SK-N-SH treated with all-trans-retinoic acid at 6 μM for 48 hours (cell line): ENCODE results near the gene PRR5.

Source experiments
- ATAC-seq: fragments of 200-7000 bp; cut with Tn5 transposase; 3 replicates; pipeline ENCODE4 v1.9.1; 2020; ENCODE audit warnings: mild to moderate bottlenecking, moderate library complexity
- ARNTL ChIP-seq: fragments of 450-650 bp; formaldehyde crosslinking; IDR thresholded peaks from 2 replicates; pipeline ENCODE4 v1.5.0; 2020; ENCODE audit warnings: low read depth, mild to moderate bottlenecking, moderate library complexity, borderline replicate concordance
- BACH2 ChIP-seq: fragments of 250-450 bp; sonication (Bioruptor Pico); IDR thresholded peaks from 2 replicates; pipeline ENCODE4 v1.9.0; 2021; ENCODE audit warnings: mild to moderate bottlenecking, borderline replicate concordance
- CREB5 ChIP-seq: fragments of 250-450 bp; sonication (Bioruptor Pico); IDR thresholded peaks from 2 replicates; pipeline ENCODE4 v1.5.1; 2020; ENCODE audit warnings: low read depth, mild to moderate bottlenecking, moderate library complexity
- CSDC2 ChIP-seq: fragments of 250-450 bp; sonication (Bioruptor Pico); IDR thresholded peaks from 2 replicates; pipeline ENCODE4 v1.5.0; 2020; ENCODE audit warnings: mild to moderate bottlenecking, moderate library complexity
- ESRRG ChIP-seq: fragments of 250-450 bp; sonication (Bioruptor Pico); IDR thresholded peaks from 2 replicates; pipeline ENCODE4 v1.6.1; 2021; ENCODE audit warnings: mild to moderate bottlenecking
- GLIS3 ChIP-seq: fragments of 250-450 bp; sonication (Bioruptor Pico); IDR thresholded peaks from 2 replicates; pipeline ENCODE4 v1.5.0; 2020; ENCODE audit warnings: mild to moderate bottlenecking, moderate library complexity
- ISL1 ChIP-seq: fragments of 250-450 bp; sonication (Bioruptor Pico); IDR thresholded peaks from 2 replicates; pipeline ENCODE4 v2.1.2; 2022; ENCODE audit warnings: mild to moderate bottlenecking, moderate library complexity
- OSR1 ChIP-seq: fragments of 250-450 bp; sonication (Bioruptor Pico); IDR thresholded peaks from 2 replicates; pipeline ENCODE4 v1.8.0; 2022; ENCODE audit warnings: moderate library complexity, mild to moderate bottlenecking, inconsistent platforms
- PPARA ChIP-seq: fragments of 250-450 bp; sonication (Bioruptor Pico); IDR thresholded peaks from 2 replicates; pipeline ENCODE4 v1.5.0; 2020; ENCODE audit warnings: mild to moderate bottlenecking, borderline replicate concordance
- RARB ChIP-seq: fragments of 250-450 bp; sonication (Bioruptor Pico); IDR thresholded peaks from 2 replicates; pipeline ENCODE4 v1.8.0; 2021; ENCODE audit warnings: mild to moderate bottlenecking, moderate library complexity
- SNAI2 ChIP-seq: fragments of 250-450 bp; sonication (Bioruptor Pico); IDR thresholded peaks from 2 replicates; pipeline ENCODE4 v1.5.0; 2020; ENCODE audit warnings: mild to moderate bottlenecking, moderate library complexity
- TCF4 ChIP-seq: fragments of 250-450 bp; sonication (Bioruptor Pico); IDR thresholded peaks from 2 replicates; pipeline ENCODE4 v1.8.0; 2021; ENCODE audit warnings: mild to moderate bottlenecking, moderate library complexity, borderline replicate concordance
- TOX ChIP-seq: fragments of 250-450 bp; sonication (Bioruptor Pico); IDR thresholded peaks from 2 replicates; pipeline ENCODE4 v1.8.0; 2021; ENCODE audit warnings: mild to moderate bottlenecking, moderate library complexity, borderline replicate concordance
- TSHZ2 ChIP-seq: fragments of 250-450 bp; sonication (Bioruptor Pico); IDR thresholded peaks from 2 replicates; pipeline ENCODE4 v1.5.0; 2020; ENCODE audit warnings: mild to moderate bottlenecking, moderate library complexity
- ZFP3 ChIP-seq: fragments of 250-450 bp; sonication (Bioruptor Pico); IDR thresholded peaks from 2 replicates; pipeline ENCODE4 v1.5.0; 2020; ENCODE audit warnings: mild to moderate bottlenecking, moderate library complexity
- ZNF565 ChIP-seq: fragments of 450-650 bp; formaldehyde crosslinking; conservative IDR thresholded peaks from 2 replicates; pipeline ENCODE4 v1.5.0; 2020; ENCODE audit warnings: low read depth, mild to moderate bottlenecking, moderate library complexity
- ZNF70 ChIP-seq: fragments of 450-650 bp; formaldehyde crosslinking; IDR thresholded peaks from 2 replicates; pipeline ENCODE4 v1.5.0; 2020; ENCODE audit warnings: mild to moderate bottlenecking, moderate library complexity
- ZNF8 ChIP-seq: fragments of 450-650 bp; formaldehyde crosslinking; IDR thresholded peaks from 2 replicates; pipeline ENCODE4 v1.5.0; 2020; ENCODE audit warnings: mild to moderate bottlenecking, moderate library complexity
- TF ChIP-seq, protein P1 (sequence below): fragments of 250-450 bp; sonication (Bioruptor Pico); IDR thresholded peaks from 2 replicates; pipeline ENCODE4 v1.8.0; 2021; ENCODE audit warnings: low read depth, mild to moderate bottlenecking, moderate library complexity, borderline replicate concordance
- TF ChIP-seq, protein P2 (sequence below): fragments of 250-450 bp; sonication (Bioruptor Pico); IDR thresholded peaks from 2 replicates; pipeline ENCODE4 v1.8.0; 2020; ENCODE audit warnings: mild to moderate bottlenecking, moderate library complexity, borderline replicate concordance

Gene PRR5

DNA sequence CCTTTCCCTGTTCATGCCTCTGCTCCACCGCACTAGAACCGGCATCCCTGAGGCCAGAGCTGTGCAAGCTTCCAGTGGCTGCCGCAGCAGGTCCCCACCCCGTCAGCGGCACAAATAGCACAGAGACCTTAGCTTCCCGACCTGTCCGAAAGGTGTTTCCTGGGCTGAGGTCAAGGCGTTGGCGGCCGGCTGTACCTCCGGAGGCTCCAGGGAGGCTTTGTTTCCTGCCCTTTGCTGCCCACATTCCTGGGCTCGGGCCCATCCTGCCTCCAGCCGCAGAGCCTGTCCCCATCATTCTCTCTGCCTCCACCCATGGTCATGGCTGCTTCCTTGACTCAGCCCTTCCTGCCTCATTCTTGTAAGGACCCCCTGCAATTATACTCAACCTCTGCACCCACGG lies 81.6 kb downstream of the PRR5 start:
- ATAC-seq, result no peak
- TF ChIP-seq, protein P1, sequence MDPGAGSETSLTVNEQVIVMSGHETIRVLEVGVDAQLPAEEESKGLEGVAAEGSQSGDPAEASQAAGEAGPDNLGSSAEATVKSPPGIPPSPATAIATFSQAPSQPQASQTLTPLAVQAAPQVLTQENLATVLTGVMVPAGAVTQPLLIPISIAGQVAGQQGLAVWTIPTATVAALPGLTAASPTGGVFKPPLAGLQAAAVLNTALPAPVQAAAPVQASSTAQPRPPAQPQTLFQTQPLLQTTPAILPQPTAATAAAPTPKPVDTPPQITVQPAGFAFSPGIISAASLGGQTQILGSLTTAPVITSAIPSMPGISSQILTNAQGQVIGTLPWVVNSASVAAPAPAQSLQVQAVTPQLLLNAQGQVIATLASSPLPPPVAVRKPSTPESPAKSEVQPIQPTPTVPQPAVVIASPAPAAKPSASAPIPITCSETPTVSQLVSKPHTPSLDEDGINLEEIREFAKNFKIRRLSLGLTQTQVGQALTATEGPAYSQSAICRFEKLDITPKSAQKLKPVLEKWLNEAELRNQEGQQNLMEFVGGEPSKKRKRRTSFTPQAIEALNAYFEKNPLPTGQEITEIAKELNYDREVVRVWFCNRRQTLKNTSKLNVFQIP, result no peak
- TF ChIP-seq CSDC2 (no peak), RARB (CRISPR knock-in tag) (no peak), CREB5 (CRISPR knock-in tag) (no peak), ZFP3 (CRISPR knock-in tag) (no peak), ZNF565 (CRISPR knock-in tag) (no peak), ESRRG (CRISPR knock-in tag) (no peak), TOX (CRISPR knock-in tag) (no peak), TCF4 (CRISPR knock-in tag) (no peak), SNAI2 (CRISPR knock-in tag) (no peak), GLIS3 (CRISPR knock-in tag) (no peak), ARNTL (CRISPR knock-in tag) (no peak), ZNF8 (CRISPR knock-in tag) (no peak), TSHZ2 (no peak)
- TF ChIP-seq, all 23 proteins: peak for 0

DNA sequence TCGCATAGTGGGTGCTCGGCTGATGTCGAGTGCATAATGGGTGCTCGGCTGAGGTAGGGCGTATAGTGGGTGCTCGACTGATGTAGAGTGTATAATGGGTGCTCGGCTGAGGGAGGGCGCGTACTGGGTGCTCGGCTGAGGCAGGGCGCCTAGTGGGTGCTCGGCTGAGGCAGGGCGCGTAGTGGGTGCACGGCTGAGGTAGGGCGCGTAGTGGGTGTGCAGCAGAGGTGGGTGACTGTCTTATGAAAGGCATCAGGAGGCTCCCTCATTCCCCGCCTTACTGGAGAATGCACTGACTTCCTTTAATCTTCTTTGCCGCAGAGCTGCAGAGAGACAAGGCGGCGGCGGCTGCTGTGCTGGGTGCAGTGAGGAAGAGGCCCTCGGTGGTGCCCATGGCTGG lies 84.1 kb downstream of the PRR5 start:
- TF ChIP-seq TOX (CRISPR knock-in tag), result no peak
- TF ChIP-seq ESRRG (CRISPR knock-in tag), result no peak
- no peak for TF ChIP-seq ZNF8 (CRISPR knock-in tag)
- TF ChIP-seq TCF4 (CRISPR knock-in tag), result no peak
- no peak for TF ChIP-seq ZNF70 (CRISPR knock-in tag)
- TF ChIP-seq, protein P1, result no peak
- TF ChIP-seq, protein P2, sequence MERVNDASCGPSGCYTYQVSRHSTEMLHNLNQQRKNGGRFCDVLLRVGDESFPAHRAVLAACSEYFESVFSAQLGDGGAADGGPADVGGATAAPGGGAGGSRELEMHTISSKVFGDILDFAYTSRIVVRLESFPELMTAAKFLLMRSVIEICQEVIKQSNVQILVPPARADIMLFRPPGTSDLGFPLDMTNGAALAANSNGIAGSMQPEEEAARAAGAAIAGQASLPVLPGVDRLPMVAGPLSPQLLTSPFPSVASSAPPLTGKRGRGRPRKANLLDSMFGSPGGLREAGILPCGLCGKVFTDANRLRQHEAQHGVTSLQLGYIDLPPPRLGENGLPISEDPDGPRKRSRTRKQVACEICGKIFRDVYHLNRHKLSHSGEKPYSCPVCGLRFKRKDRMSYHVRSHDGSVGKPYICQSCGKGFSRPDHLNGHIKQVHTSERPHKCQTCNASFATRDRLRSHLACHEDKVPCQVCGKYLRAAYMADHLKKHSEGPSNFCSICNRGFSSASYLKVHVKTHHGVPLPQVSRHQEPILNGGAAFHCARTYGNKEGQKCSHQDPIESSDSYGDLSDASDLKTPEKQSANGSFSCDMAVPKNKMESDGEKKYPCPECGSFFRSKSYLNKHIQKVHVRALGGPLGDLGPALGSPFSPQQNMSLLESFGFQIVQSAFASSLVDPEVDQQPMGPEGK (CRISPR knock-in tag), result no peak
- TF ChIP-seq ZFP3 (CRISPR knock-in tag), result no peak
- TF ChIP-seq PPARA (CRISPR knock-in tag), result no peak
- TF ChIP-seq OSR1 (CRISPR knock-in tag), result no peak
- no peak for TF ChIP-seq GLIS3 (CRISPR knock-in tag)
- no peak for TF ChIP-seq BACH2
- TF ChIP-seq ARNTL (CRISPR knock-in tag), result no peak
- TF ChIP-seq SNAI2 (CRISPR knock-in tag), result no peak
- no peak for TF ChIP-seq CSDC2
- TF ChIP-seq ISL1, result no peak
- no peak for TF ChIP-seq ZNF565 (CRISPR knock-in tag)
- ATAC-seq, result no peak

GRCh38 chr22:44786610-44787009 lies 84.6 kb downstream of the PRR5 start:
- TF ChIP-seq BACH2 (no peak), CREB5 (CRISPR knock-in tag) (no peak)
- no peak for ATAC-seq
